Panc1 (cell line): ENCODE measurements around the gene RGS9.

Source experiments
- POLR2AphosphoS5 ChIP-seq: IDR thresholded peaks from 2 replicates; pipeline ENCODE4 v1.6.1; 2012; ENCODE audit warnings: mild to moderate bottlenecking, low read depth, low read length, moderate library complexity
- SIN3A ChIP-seq: IDR thresholded peaks from 2 replicates; pipeline ENCODE4 v1.6.1; 2012; ENCODE audit warnings: low read depth, mild to moderate bottlenecking, low read length, moderate library complexity, borderline replicate concordance; ENCODE audit not compliant: insufficient read depth
- TF ChIP-seq, protein P1 (sequence below): fragments of 450-650 bp; IDR thresholded peaks from 2 replicates; pipeline ENCODE4 v1.5.1; 2017; ENCODE audit warnings: mild to moderate bottlenecking

DNA sequence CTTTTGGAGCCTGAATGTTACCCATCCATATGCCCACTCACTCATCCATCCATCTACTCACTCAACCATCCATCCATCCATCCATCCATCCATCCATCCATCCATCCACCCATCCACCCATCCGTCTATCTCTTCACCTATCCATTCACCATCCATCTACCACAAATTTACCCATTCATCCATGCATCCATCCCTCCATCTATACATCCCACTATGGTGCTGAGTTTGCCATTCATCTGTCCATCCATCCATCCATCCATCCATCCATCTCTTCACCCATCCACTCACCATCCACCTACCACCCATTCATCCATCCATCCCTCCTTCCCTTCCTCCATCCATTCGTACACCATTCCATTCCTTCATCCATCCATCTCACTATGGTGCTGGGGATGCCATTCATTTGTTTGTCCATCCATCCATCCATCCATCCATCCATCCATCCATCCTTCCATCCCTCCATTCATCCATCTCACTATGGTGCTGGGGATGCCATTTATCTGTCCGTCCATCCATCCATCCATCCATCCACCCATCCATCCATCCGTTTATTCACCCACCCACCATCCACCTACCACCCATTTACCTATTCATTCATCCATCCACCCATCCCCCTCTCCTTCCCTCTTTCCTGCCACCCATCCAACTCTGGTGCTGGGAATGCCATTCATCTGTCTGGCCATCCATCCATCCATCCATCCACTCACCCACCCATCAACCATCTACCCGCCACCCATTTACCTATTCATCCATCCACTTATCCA, 39.7 kb downstream of the RGS9 start:
- no peak for TF ChIP-seq POLR2AphosphoS5
- TF ChIP-seq, protein P1, sequence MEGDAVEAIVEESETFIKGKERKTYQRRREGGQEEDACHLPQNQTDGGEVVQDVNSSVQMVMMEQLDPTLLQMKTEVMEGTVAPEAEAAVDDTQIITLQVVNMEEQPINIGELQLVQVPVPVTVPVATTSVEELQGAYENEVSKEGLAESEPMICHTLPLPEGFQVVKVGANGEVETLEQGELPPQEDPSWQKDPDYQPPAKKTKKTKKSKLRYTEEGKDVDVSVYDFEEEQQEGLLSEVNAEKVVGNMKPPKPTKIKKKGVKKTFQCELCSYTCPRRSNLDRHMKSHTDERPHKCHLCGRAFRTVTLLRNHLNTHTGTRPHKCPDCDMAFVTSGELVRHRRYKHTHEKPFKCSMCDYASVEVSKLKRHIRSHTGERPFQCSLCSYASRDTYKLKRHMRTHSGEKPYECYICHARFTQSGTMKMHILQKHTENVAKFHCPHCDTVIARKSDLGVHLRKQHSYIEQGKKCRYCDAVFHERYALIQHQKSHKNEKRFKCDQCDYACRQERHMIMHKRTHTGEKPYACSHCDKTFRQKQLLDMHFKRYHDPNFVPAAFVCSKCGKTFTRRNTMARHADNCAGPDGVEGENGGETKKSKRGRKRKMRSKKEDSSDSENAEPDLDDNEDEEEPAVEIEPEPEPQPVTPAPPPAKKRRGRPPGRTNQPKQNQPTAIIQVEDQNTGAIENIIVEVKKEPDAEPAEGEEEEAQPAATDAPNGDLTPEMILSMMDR, result no peak
- TF ChIP-seq SIN3A, result no peak
